ENCODE measurements around the gene TLCD4.

TLCD4 gene

DNA sequence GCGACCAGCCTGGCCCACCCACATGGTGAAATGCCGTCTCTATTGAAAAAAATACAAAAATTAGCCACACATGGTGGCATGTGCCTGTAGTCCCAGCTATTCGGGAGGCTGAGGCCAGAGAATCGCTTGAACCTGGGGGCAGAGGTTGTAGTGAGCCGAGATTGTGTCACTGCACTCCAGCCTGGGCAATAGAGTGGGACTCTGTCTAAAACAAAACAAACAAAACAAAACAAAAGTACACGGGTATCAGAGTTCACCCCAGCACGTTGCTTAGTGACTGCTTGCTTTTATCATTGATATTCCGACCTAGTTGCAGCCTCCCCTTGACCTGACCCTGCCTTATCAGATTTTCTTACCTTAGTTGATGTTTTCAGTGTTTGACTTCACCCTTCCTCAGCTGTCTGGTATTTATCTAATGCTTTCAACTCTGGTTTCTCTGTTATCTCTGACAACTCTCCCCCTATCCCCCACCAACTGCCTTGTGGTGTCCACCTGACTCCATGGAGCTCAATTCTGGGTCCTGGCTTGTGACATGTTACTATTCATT, 5.1 kb downstream of the TLCD4 start:
- Histone ChIP-seq H3K9me3 (ENCODE audit: control insufficient read depth, insufficient read depth, low read depth, low read length) (no peaks in the 10 kb centered on the region), H3K4me3 (ENCODE audit: low read depth, low read length) (no peak overlapping the region), H3K9ac (ENCODE audit: low read length) (no peak overlapping the region), H3K27ac (ENCODE audit: low read depth, low read length) (no peak overlapping the region), H3K27me3 (ENCODE audit: control insufficient read depth, insufficient read depth, low read length) (peaks cover 28% of the 10 kb centered on the region), H3K36me3 (ENCODE audit: control insufficient read depth, insufficient read depth, low read length) (no peaks in the 10 kb centered on the region), H3K4me1 (ENCODE audit: control insufficient read depth, insufficient read depth, low read length) (no peaks in the 10 kb centered on the region; the same call in 1 of the 2 replicates)

DNA sequence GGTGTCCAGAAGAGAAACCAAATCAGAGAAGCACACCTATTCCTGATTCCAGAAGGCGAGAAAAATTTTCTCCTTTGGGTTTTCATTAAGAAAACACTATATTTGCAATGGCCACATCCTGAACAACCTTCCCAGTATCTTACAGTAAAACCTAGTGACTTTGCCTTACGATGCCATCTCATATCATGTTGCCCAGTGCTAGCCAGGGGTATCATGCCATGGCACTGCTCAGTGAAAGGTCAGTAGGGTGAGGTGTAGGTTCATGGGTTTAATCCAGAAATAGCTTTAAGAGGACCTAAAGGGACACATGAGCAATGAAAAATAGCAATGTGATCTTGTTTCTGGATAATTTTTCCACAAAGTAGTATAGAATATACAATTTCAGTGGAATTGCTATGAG, 7.2 kb downstream of the TLCD4 start:
- peaks cover 11% of the 10 kb centered on the region; the same call in 1 of the 2 replicates for H3K27me3 ChIP-seq (ENCODE audit: control insufficient read depth, insufficient read depth, low read length)
- no peak overlapping the region for H3K4me3 ChIP-seq (ENCODE audit: low read depth, low read length)
- no peak overlapping the region for H3K9ac ChIP-seq (ENCODE audit: low read length)
- H3K9me3 ChIP-seq (ENCODE audit: control insufficient read depth, insufficient read depth, low read depth, low read length) = no peaks in the 10 kb centered on the region
- H3K4me1 ChIP-seq (ENCODE audit: control insufficient read depth, insufficient read depth, low read length) = no peaks in the 10 kb centered on the region
- no peak overlapping the region for H3K27ac ChIP-seq (ENCODE audit: low read depth, low read length)
- H3K36me3 ChIP-seq (ENCODE audit: control insufficient read depth, insufficient read depth, low read length) = no peaks in the 10 kb centered on the region

DNA sequence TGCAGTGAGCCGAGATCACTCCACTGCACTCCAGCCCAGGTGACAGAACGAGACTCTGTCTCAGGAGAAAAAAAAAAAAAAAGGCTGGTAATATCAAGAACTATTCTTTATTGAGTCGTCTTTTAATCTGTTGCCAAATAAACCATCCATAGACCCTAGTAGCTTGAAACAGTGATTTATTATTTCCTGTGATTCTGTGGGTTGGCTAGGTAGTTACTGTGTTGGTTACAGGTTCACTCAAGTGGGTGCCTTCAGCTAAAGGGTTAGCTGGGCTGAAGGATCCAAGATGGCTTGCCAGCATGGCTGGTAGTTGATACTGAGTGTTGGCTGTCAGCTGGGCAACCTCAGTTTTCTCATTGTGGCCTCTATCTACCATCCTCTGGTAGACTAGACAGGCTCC, 9.2 kb downstream of the TLCD4 start:
- H3K4me1 ChIP-seq (ENCODE audit: control insufficient read depth, insufficient read depth, low read length) = no peaks in the 10 kb centered on the region

GRCh38 chr1:95126846-95127245, 9.7 kb downstream of the TLCD4 start:
- Histone ChIP-seq H3K9ac (ENCODE audit: low read length) (no peak overlapping the region), H3K36me3 (ENCODE audit: control insufficient read depth, insufficient read depth, low read length) (no peaks in the 10 kb centered on the region), H3K4me3 (ENCODE audit: low read depth, low read length) (no peak overlapping the region), H3K27me3 (ENCODE audit: control insufficient read depth, insufficient read depth, low read length) (no peaks in the 10 kb centered on the region), H3K4me1 (ENCODE audit: control insufficient read depth, insufficient read depth, low read length) (no peaks in the 10 kb centered on the region), H3K27ac (ENCODE audit: low read depth, low read length) (no peak overlapping the region), H3K9me3 (ENCODE audit: control insufficient read depth, insufficient read depth, low read depth, low read length) (no peaks in the 10 kb centered on the region)

More for the DNA sequence above, 9.2 kb downstream of the TLCD4 start:
- H3K36me3 ChIP-seq (ENCODE audit: control insufficient read depth, insufficient read depth, low read length) = no peaks in the 10 kb centered on the region
- no peak overlapping the region for H3K4me3 ChIP-seq (ENCODE audit: low read depth, low read length)
- no peak overlapping the region for H3K27ac ChIP-seq (ENCODE audit: low read depth, low read length)
- no peaks in the 10 kb centered on the region for H3K9me3 ChIP-seq (ENCODE audit: control insufficient read depth, insufficient read depth, low read depth, low read length)
- no peak overlapping the region for H3K9ac ChIP-seq (ENCODE audit: low read length)
- no peaks in the 10 kb centered on the region for H3K27me3 ChIP-seq (ENCODE audit: control insufficient read depth, insufficient read depth, low read length)

- Histone ChIP-seq H3K27me3 (ENCODE audit: control insufficient read depth, insufficient read depth, low read length) (no peaks in the 10 kb centered on the region), H3K9me3 (ENCODE audit: control insufficient read depth, insufficient read depth, low read depth, low read length) (no peaks in the 10 kb centered on the region), H3K27ac (ENCODE audit: low read depth, low read length) (no peak overlapping the region)
Measured at GRCh38 chr1:95127380-95127779, 10.2 kb downstream of the TLCD4 start.

DNA sequence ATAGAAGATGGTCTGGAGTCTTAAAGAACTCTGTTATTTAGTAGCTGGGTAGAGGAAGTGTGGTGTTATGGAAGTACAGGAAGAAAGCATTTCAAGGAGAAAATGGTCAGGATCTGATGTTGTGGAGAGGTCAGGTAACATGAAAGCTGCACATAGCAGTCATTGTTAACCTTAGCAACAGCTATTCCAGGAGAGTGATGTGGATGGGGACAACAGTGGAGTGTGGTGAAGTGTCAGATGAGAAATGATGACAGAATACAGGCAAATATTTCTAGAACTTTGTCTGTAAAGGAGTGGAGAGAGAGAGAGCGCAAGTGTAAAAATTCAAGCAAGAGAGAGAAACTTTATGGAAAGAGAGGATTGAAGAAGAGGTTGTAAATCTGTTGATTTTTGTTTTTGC, 15.6 kb downstream of the TLCD4 start:
- no peaks in the 10 kb centered on the region for H3K27me3 ChIP-seq (ENCODE audit: control insufficient read depth, insufficient read depth, low read length)
- no peak overlapping the region for H3K27ac ChIP-seq (ENCODE audit: low read depth, low read length)
- H3K9me3 ChIP-seq (ENCODE audit: control insufficient read depth, insufficient read depth, low read depth, low read length) = no peaks in the 10 kb centered on the region
- H3K9ac ChIP-seq (ENCODE audit: low read length) = no peak overlapping the region
- no peak overlapping the region for H3K4me3 ChIP-seq (ENCODE audit: low read depth, low read length)
- no peaks in the 10 kb centered on the region for H3K4me1 ChIP-seq (ENCODE audit: control insufficient read depth, insufficient read depth, low read length)
- no peaks in the 10 kb centered on the region for H3K36me3 ChIP-seq (ENCODE audit: control insufficient read depth, insufficient read depth, low read length)

More at GRCh38 chr1:95127380-95127779, 10.2 kb downstream of the TLCD4 start:
- Histone ChIP-seq H3K4me1 (ENCODE audit: control insufficient read depth, insufficient read depth, low read length) (no peaks in the 10 kb centered on the region), H3K9ac (ENCODE audit: low read length) (no peak overlapping the region), H3K4me3 (ENCODE audit: low read depth, low read length) (no peak overlapping the region), H3K36me3 (ENCODE audit: control insufficient read depth, insufficient read depth, low read length) (no peaks in the 10 kb centered on the region)

DNA sequence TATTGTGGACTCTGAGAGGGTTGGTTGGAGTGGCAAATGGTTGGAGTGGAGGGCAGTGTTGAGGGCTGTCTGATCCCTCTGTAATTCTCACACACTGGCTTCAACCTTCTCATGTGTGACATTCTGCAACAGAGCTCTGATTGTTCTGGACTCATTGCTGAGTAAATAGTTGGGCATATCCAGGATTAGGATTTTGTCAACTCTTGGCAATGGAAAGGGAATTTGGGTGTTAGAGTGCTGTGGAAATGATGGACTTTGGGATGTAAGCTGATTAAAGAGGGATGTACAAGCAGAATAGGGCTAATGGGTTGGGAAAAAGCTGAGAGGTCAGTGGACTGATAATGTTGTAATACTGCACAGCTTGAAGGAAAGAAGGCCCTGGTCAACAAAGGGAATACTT, 16.5 kb downstream of the TLCD4 start:
- Histone ChIP-seq H3K4me1 (ENCODE audit: control insufficient read depth, insufficient read depth, low read length) (no peaks in the 10 kb centered on the region), H3K27ac (ENCODE audit: low read depth, low read length) (no peak overlapping the region), H3K27me3 (ENCODE audit: control insufficient read depth, insufficient read depth, low read length) (no peaks in the 10 kb centered on the region), H3K9me3 (ENCODE audit: control insufficient read depth, insufficient read depth, low read depth, low read length) (no peaks in the 10 kb centered on the region), H3K4me3 (ENCODE audit: low read depth, low read length) (no peak overlapping the region), H3K36me3 (ENCODE audit: control insufficient read depth, insufficient read depth, low read length) (no peaks in the 10 kb centered on the region), H3K9ac (ENCODE audit: low read length) (no peak overlapping the region)

DNA sequence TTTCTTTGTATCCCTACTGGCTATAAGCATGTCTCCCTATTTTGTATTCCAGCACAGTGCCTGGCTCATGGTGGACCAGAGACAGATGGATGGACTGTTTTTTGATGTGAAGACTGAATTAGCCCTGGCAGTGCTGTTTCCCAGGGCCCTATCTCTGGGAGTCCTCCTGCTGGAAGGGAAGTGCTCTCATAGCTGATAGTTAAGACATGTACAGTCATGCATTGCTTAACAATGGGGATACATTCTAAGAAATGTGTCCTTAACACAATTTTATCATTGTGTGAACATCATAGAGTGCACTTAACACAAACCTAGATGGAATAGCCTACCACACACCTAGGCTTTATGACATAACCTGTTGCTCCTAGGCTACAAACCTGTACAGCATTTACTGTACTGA, 21.1 kb downstream of the TLCD4 start:
- Histone ChIP-seq H3K4me1 (ENCODE audit: control insufficient read depth, insufficient read depth, low read length) (no peaks in the 10 kb centered on the region), H3K9me3 (ENCODE audit: control insufficient read depth, insufficient read depth, low read depth, low read length) (no peaks in the 10 kb centered on the region), H3K27ac (ENCODE audit: low read depth, low read length) (no peak overlapping the region), H3K9ac (ENCODE audit: low read length) (no peak overlapping the region), H3K4me3 (ENCODE audit: low read depth, low read length) (no peak overlapping the region), H3K27me3 (ENCODE audit: control insufficient read depth, insufficient read depth, low read length) (no peaks in the 10 kb centered on the region), H3K36me3 (ENCODE audit: control insufficient read depth, insufficient read depth, low read length) (no peaks in the 10 kb centered on the region)

DNA sequence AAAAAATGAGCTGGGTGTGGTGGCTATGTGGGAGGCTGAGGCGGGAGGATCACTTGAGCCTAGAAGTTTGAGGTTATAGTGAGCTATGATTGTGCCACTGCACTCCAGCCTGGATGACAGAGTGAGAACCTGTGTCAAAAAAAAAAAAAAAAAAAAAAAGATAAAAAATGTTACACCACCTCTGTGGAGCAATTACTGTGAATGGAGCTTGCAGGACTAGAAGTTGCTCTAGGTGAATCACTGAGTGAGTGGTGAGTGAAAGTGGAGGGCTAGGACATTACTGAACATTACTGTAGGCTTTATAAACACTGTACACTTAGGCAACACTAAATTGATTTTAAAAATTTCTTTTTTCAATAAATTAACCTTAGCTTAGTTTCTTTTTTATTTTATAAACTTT, 21.9 kb downstream of the TLCD4 start:
- H3K27ac ChIP-seq (ENCODE audit: low read depth, low read length) = no peak overlapping the region
- H3K9ac ChIP-seq (ENCODE audit: low read length) = no peak overlapping the region
- H3K4me1 ChIP-seq (ENCODE audit: control insufficient read depth, insufficient read depth, low read length) = no peaks in the 10 kb centered on the region
- H3K27me3 ChIP-seq (ENCODE audit: control insufficient read depth, insufficient read depth, low read length) = no peaks in the 10 kb centered on the region
- H3K36me3 ChIP-seq (ENCODE audit: control insufficient read depth, insufficient read depth, low read length) = no peaks in the 10 kb centered on the region
- no peaks in the 10 kb centered on the region for H3K9me3 ChIP-seq (ENCODE audit: control insufficient read depth, insufficient read depth, low read depth, low read length)
- no peak overlapping the region for H3K4me3 ChIP-seq (ENCODE audit: low read depth, low read length)

- Histone ChIP-seq H3K9ac (ENCODE audit: low read length) (no peak overlapping the region), H3K27me3 (ENCODE audit: control insufficient read depth, insufficient read depth, low read length) (no peaks in the 10 kb centered on the region), H3K9me3 (ENCODE audit: control insufficient read depth, insufficient read depth, low read depth, low read length) (no peaks in the 10 kb centered on the region), H3K4me1 (ENCODE audit: control insufficient read depth, insufficient read depth, low read length) (no peaks in the 10 kb centered on the region), H3K27ac (ENCODE audit: low read depth, low read length) (no peak overlapping the region), H3K4me3 (ENCODE audit: low read depth, low read length) (no peak overlapping the region), H3K36me3 (ENCODE audit: control insufficient read depth, insufficient read depth, low read length) (no peaks in the 10 kb centered on the region)
Measured at GRCh38 chr1:95140791-95141190, 23.6 kb downstream of the TLCD4 start.

GRCh38 chr1:95145493-95145892, 28.3 kb downstream of the TLCD4 start:
- Histone ChIP-seq H3K27me3 (ENCODE audit: control insufficient read depth, insufficient read depth, low read length) (no peaks in the 10 kb centered on the region), H3K4me3 (ENCODE audit: low read depth, low read length) (no peak overlapping the region), H3K27ac (ENCODE audit: low read depth, low read length) (no peak overlapping the region), H3K9me3 (ENCODE audit: control insufficient read depth, insufficient read depth, low read depth, low read length) (no peaks in the 10 kb centered on the region), H3K4me1 (ENCODE audit: control insufficient read depth, insufficient read depth, low read length) (no peaks in the 10 kb centered on the region), H3K9ac (ENCODE audit: low read length) (no peak overlapping the region), H3K36me3 (ENCODE audit: control insufficient read depth, insufficient read depth, low read length) (no peaks in the 10 kb centered on the region)

DNA sequence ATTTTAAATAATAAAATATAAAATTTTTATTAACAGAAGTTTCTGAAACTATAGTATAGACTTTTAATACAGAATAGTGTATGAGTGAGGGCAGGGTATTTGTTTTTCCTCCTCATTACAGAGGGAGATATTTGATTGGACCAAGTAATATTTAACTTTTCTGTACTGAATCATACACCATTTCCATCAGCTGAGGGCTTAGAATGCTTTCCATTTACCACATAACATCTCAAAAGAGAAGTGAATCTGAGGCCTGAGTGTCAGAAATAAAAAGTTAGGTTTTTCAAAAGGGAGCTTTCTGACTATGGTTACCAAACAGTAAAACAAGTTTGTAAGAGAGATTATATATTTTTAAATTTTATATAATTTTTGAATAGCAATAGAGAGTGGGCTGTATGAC, 29.5 kb downstream of the TLCD4 start:
- Histone ChIP-seq H3K9ac (ENCODE audit: low read length) (no peak overlapping the region), H3K4me1 (ENCODE audit: control insufficient read depth, insufficient read depth, low read length) (no peaks in the 10 kb centered on the region), H3K27me3 (ENCODE audit: control insufficient read depth, insufficient read depth, low read length) (no peaks in the 10 kb centered on the region), H3K27ac (ENCODE audit: low read depth, low read length) (no peak overlapping the region), H3K36me3 (ENCODE audit: control insufficient read depth, insufficient read depth, low read length) (no peaks in the 10 kb centered on the region), H3K4me3 (ENCODE audit: low read depth, low read length) (no peak overlapping the region), H3K9me3 (ENCODE audit: control insufficient read depth, insufficient read depth, low read depth, low read length) (no peaks in the 10 kb centered on the region)

All from HUES6 (cell line).